Measurements from ENCODE around the gene TIMP2. TPM values are rescaled to one million over a fixed set of nuclear protein-coding genes. Genes with fewer than 3 reads are reported as not detected.
A peak's percentile ranks its signal among the peaks of the same experiment; 100 is the strongest.

TIMP2 gene, protein sequence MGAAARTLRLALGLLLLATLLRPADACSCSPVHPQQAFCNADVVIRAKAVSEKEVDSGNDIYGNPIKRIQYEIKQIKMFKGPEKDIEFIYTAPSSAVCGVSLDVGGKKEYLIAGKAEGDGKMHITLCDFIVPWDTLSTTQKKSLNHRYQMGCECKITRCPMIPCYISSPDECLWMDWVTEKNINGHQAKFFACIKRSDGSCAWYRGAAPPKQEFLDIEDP
- total RNA-seq (94.8 TPM), polyA plus RNA-seq (ENCODE audit: insufficient read depth in 1 of 8, insufficient read length in 8 of 8, low replicate concordance in 1 of 8) (100 to 1,000 TPM; 147 to 309 (median 203) TPM)
- long read RNA-seq, donor 1, transcript TIMP2-201 (5 exons, 3,652 nt): major isoform, 22 of 23 reads
- long read RNA-seq, donor 1, partial matches to known transcripts: 0 of 23 reads
- long read RNA-seq, donor 1, other reads (novel, unspliced or antisense): 0 of 23 reads
- long read RNA-seq, donor 2, transcript TIMP2-201 (5 exons, 3,652 nt): major isoform, 8 of 8 reads
- long read RNA-seq, donor 2, partial matches to known transcripts: 0 of 8 reads
- long read RNA-seq, donor 2, other reads (novel, unspliced or antisense): 0 of 8 reads
- long read RNA-seq, donor 3, transcript TIMP2-201 (5 exons, 3,652 nt): major isoform, 42 of 44 reads
- long read RNA-seq, donor 3, partial matches to known transcripts: 0 of 44 reads
- long read RNA-seq, donor 3, other reads (novel, unspliced or antisense): 0 of 44 reads
- long read RNA-seq, donor 4, transcript TIMP2-201 (5 exons, 3,652 nt): major isoform, 40 of 41 reads
- long read RNA-seq, donor 4, partial matches to known transcripts: 0 of 41 reads
- long read RNA-seq, donor 4, other reads (novel, unspliced or antisense): 0 of 41 reads
- long read RNA-seq, donor 5, transcript TIMP2-201 (5 exons, 3,652 nt): major isoform, 131 of 165 reads
- long read RNA-seq, donor 5, partial matches to known transcripts: 25 of 165 reads
- long read RNA-seq, donor 5, other reads (novel, unspliced or antisense): 5 of 165 reads
- long read RNA-seq, donor 6, transcript TIMP2-201 (5 exons, 3,652 nt): major isoform, 49 of 53 reads
- long read RNA-seq, donor 6, partial matches to known transcripts: 0 of 53 reads
- long read RNA-seq, donor 6, other reads (novel, unspliced or antisense): 0 of 53 reads
- long read RNA-seq, donor 7, transcript TIMP2-201 (5 exons, 3,652 nt): major isoform, 57 of 67 reads
- long read RNA-seq, donor 7, partial matches to known transcripts: 8 of 67 reads
- long read RNA-seq, donor 7, other reads (novel, unspliced or antisense): 0 of 67 reads
- long read RNA-seq, donor 8, transcript TIMP2-201 (5 exons, 3,652 nt): major isoform, 33 of 34 reads
- long read RNA-seq, donor 8, partial matches to known transcripts: 0 of 34 reads
- long read RNA-seq, donor 8, other reads (novel, unspliced or antisense): 0 of 34 reads
- long read RNA-seq, donor 9, transcript TIMP2-201 (5 exons, 3,652 nt): major isoform, 39 of 39 reads
- long read RNA-seq, donor 9, partial matches to known transcripts: 0 of 39 reads
- long read RNA-seq, donor 9, other reads (novel, unspliced or antisense): 0 of 39 reads
- long read RNA-seq, donor 10, transcript TIMP2-201 (5 exons, 3,652 nt): major isoform, 50 of 73 reads
- long read RNA-seq, donor 10, partial matches to known transcripts: 16 of 73 reads
- long read RNA-seq, donor 10, other reads (novel, unspliced or antisense): 5 of 73 reads
- long read RNA-seq, donor 11, transcript TIMP2-201 (5 exons, 3,652 nt): major isoform, 46 of 54 reads
- long read RNA-seq, donor 11, partial matches to known transcripts: 7 of 54 reads
- long read RNA-seq, donor 11, other reads (novel, unspliced or antisense): 0 of 54 reads

DNA sequence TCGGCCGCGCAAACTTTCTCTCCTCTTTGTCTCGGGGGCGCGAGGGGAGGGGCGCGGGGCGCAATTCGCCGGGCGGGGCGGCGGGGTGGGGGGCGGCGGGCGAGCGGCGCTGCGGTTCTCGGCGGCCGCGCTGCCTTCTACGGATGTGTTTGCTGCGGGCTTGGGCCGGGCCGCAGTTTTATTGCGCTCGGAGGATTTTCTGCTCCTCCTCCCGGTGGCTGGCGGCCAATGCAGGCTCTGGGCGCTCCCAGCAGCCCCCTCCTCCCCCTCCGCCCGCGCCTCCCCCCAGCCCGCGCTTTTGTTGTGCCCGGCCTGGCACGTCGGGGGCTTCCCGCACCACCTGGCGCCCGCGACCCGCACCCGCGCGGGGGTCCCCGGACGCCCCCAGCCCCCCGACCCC, at the start of gene TIMP2:
Gene TIMP2, minus strand, starts transcription at position 154 of the 400 bp plus-strand sequence. CDS start 299 bp downstream, outside the sequence.
- H3K27me3 ChIP-seq (ENCODE audit: control insufficient read depth, insufficient read depth, low read length): no peaks in the 10 kb centered on the region
- DNase-seq: peak; percentile 96
- H3K36me3 ChIP-seq (ENCODE audit: control insufficient read depth, insufficient read depth, low read length): peaks cover 2% of the 10 kb centered on the region
- H3K27ac ChIP-seq (ENCODE audit: low read length): peak within 1 kb of the TSS; percentile 97
- peaks cover 56% of the 10 kb centered on the region for H3K4me1 ChIP-seq (ENCODE audit: control insufficient read depth, insufficient read depth, low read length)
- H3K4me3 ChIP-seq (ENCODE audit: low read length): peak within 1 kb of the TSS; percentile 56
- 0% methylated on average over 43 of the region's 52 CpGs for WGBS (ENCODE audit: insufficient coverage)
- no peaks in the 10 kb centered on the region for H3K9me3 ChIP-seq (replicated peaks; ENCODE audit: control insufficient read depth, low read depth, low read length)

- no peaks in the 10 kb centered on the region for H3K27me3 ChIP-seq (ENCODE audit: control insufficient read depth, insufficient read depth, low read length)
- no peak overlapping the region for H3K27ac ChIP-seq (ENCODE audit: low read length)
- no peaks in the 10 kb centered on the region for H3K9me3 ChIP-seq (replicated peaks; ENCODE audit: control insufficient read depth, low read depth, low read length)
- H3K4me1 ChIP-seq (ENCODE audit: control insufficient read depth, insufficient read depth, low read length): peaks cover 72% of the 10 kb centered on the region
- DNase-seq: no peak
- peaks cover 45% of the 10 kb centered on the region for H3K36me3 ChIP-seq (ENCODE audit: control insufficient read depth, insufficient read depth, low read length)
- no peak overlapping the region for H3K4me3 ChIP-seq (ENCODE audit: low read length)
- 70% methylated on average over 21 of the region's 23 CpGs for WGBS (ENCODE audit: insufficient coverage)
Observed at GRCh38 chr17:78973792-78974520, 48.8 kb upstream of the TIMP2 start.

DNA sequence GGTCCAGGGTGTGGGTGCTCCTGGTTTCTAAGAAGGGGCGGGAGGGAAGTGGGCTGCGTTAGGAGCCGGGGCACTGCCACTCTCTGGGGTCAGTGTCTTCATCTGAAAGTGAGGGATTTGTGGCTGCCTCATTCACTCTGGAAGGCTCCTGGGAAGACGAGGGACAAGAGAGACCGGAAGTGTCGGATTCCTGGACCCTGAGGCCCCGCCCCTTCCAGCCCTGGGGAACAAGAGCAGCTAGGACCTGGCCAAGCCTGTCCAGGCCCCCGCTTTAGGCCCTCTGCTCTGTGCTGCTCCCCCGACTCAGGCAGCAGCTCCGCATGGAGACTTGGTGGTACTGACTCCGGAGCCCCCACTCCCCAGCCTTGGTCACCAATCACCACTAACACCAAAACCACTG, 48.0 kb upstream of the TIMP2 start:
- no peak overlapping the region for H3K27ac ChIP-seq (ENCODE audit: low read length)
- WGBS (ENCODE audit: insufficient coverage): 56% methylated on average over 11 of the region's 11 CpGs
- H3K4me3 ChIP-seq (ENCODE audit: low read length): no peak overlapping the region
- no peaks in the 10 kb centered on the region for H3K9me3 ChIP-seq (replicated peaks; ENCODE audit: control insufficient read depth, low read depth, low read length)
- no peak for DNase-seq
- H3K36me3 ChIP-seq (ENCODE audit: control insufficient read depth, insufficient read depth, low read length): peaks cover 48% of the 10 kb centered on the region
- H3K27me3 ChIP-seq (ENCODE audit: control insufficient read depth, insufficient read depth, low read length): no peaks in the 10 kb centered on the region
- H3K4me1 ChIP-seq (ENCODE audit: control insufficient read depth, insufficient read depth, low read length): peaks cover 65% of the 10 kb centered on the region

GRCh38 chr17:78972507-78973105, 47.4 kb upstream of the TIMP2 start:
- Histone ChIP-seq H3K27me3 (ENCODE audit: control insufficient read depth, insufficient read depth, low read length) (no peaks in the 10 kb centered on the region), H3K4me1 (ENCODE audit: control insufficient read depth, insufficient read depth, low read length) (peaks cover 60% of the 10 kb centered on the region)

DNA sequence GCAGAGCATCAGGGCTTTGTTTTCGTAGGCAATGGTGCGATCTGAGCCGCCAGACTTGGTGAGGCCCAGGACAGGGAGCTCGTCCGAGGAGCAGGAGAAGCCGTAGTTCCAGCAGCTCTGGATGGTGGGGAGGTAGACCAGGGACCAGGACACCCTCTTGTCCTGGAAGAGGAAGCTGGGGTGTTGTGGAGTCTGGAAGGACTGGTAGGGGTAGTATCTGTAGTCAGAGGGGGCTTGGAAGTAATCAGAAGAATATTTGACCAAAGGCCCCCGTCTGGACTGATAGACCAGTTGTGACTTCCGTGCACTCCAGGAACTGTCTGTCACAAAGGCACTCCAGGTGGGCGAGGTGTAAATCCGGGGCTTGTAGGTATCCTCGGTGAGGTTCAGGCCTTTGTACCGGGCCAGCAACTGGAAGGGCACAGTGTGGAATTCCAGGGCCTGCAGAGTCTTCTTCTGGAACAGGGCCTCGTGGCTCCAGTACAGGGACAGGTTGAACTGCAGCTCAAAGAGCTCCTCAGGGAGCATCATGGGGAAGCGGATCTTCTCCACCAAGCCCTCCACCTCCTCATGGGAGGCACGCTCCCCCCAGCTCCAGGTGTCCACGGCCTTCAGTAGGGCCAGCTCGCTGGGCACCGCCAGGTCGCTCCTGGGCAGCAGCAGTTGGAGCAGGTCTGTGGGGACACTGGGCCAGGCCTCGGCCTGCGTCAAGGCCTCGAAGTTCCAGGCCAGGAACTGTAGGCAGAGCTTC, 46.7 kb upstream of the TIMP2 start:
- no peak overlapping the region for H3K4me3 ChIP-seq (ENCODE audit: low read length)
- peaks cover 54% of the 10 kb centered on the region for H3K36me3 ChIP-seq (ENCODE audit: control insufficient read depth, insufficient read depth, low read length)
- DNase-seq: no peak
- H3K4me1 ChIP-seq (ENCODE audit: control insufficient read depth, insufficient read depth, low read length): peaks cover 56% of the 10 kb centered on the region
- no peaks in the 10 kb centered on the region for H3K27me3 ChIP-seq (ENCODE audit: control insufficient read depth, insufficient read depth, low read length)
- H3K9me3 ChIP-seq (replicated peaks; ENCODE audit: control insufficient read depth, low read depth, low read length): no peaks in the 10 kb centered on the region
- WGBS (ENCODE audit: insufficient coverage): 72% methylated on average over 22 of the region's 22 CpGs
- no peak overlapping the region for H3K27ac ChIP-seq (ENCODE audit: low read length)

More at GRCh38 chr17:78972507-78973105, 47.4 kb upstream of the TIMP2 start:
- H3K4me3 ChIP-seq (ENCODE audit: low read length): no peak overlapping the region
- no peak overlapping the region for H3K27ac ChIP-seq (ENCODE audit: low read length)
- DNase-seq: no peak
- WGBS (ENCODE audit: insufficient coverage): 88% methylated on average over 12 of the region's 15 CpGs
- H3K9me3 ChIP-seq (replicated peaks; ENCODE audit: control insufficient read depth, low read depth, low read length): no peaks in the 10 kb centered on the region
- peaks cover 54% of the 10 kb centered on the region for H3K36me3 ChIP-seq (ENCODE audit: control insufficient read depth, insufficient read depth, low read length)

DNA sequence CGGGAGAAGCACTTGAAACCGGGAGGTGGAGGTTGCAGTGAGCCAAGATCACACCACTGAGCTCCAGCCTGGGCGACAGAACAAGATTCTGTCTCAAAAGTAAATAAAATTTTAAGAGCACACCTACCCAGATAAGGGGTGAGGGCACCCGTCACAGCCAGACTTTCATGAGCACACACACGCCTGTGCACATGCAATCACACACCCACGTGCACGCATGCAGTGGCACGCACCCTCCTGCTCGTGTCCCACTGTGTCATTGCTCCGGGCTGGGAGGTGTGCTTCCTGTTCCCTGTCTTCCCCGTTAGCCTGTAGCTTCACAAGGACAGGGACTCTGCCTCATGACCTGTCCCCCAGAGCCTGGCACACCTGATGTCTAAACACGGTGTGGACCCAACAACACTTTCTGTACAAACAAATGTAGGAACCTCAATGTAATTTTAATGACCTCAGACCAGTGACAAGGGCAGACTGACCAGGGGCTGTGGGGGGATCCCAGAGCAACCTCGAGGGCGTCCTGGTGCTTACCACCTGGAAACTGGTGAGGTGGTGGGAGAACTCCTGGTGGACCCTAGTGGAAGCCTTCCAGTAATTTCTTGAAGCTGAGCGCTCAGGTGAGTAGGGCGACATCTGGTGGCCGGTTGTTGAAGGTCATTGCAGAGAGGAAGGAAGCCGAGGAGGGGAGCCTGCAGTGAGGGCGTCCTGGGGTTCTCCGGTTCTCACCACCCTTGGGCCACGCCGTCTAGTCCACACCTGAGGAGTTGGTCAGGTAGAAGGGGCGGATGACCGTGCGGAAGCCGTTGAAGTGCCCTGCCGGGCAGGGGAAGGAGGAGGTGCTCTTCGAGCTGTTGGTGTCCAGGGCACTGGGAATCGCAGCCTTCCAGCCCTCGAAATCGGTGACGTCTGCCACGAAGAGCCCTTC, 45.9 kb upstream of the TIMP2 start:
- Histone ChIP-seq H3K36me3 (ENCODE audit: control insufficient read depth, insufficient read depth, low read length) (peaks cover 46% of the 10 kb centered on the region), H3K27me3 (ENCODE audit: control insufficient read depth, insufficient read depth, low read length) (no peaks in the 10 kb centered on the region), H3K4me1 (ENCODE audit: control insufficient read depth, insufficient read depth, low read length) (peaks cover 56% of the 10 kb centered on the region), H3K9me3 (replicated peaks; ENCODE audit: control insufficient read depth, low read depth, low read length) (no peaks in the 10 kb centered on the region), H3K4me3 (ENCODE audit: low read length) (no peak overlapping the region), H3K27ac (ENCODE audit: low read length) (no peak overlapping the region)
- WGBS (ENCODE audit: insufficient coverage): 38% methylated on average over 31 of the region's 33 CpGs
- DNase-seq: peak; percentile 85

DNA sequence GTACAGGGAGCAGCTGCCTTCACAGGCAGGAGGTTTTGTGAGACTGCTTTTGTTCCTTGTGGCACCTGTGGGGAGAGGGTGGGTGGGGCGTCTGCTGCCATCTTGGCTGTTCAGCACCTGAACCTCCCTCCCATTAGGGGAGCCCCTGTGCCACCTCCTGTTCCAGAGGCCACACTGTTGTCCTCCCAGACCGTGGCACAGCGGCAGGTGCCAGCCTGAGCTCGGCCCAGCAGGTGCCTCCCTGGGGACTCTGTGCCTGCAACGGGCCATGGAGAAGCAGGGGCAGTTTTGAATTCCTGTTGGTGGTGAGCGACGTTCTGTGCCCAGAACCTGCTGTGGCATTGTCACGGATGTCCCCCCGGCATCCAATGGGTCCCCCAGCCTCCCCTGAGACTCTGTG, 44.7 kb upstream of the TIMP2 start:
- no peak for DNase-seq
- WGBS (ENCODE audit: insufficient coverage): 80% methylated on average over 8 of the region's 9 CpGs
- Histone ChIP-seq H3K27me3 (ENCODE audit: control insufficient read depth, insufficient read depth, low read length) (no peaks in the 10 kb centered on the region), H3K4me1 (ENCODE audit: control insufficient read depth, insufficient read depth, low read length) (peaks cover 52% of the 10 kb centered on the region), H3K4me3 (ENCODE audit: low read length) (no peak overlapping the region), H3K36me3 (ENCODE audit: control insufficient read depth, insufficient read depth, low read length) (peaks cover 44% of the 10 kb centered on the region), H3K9me3 (replicated peaks; ENCODE audit: control insufficient read depth, low read depth, low read length) (no peaks in the 10 kb centered on the region), H3K27ac (ENCODE audit: low read length) (no peak overlapping the region)
